Activated CD8-positive, alpha-beta memory T cell treated with anti-CD3 and anti-CD28 coated beads, Interleukin-2, amount 50 U/mL, for 4 hours (primary cell): Measurements from ENCODE around the gene ALOX5.
"Not testable (repeated sequence)": the region's sequence is repeated elsewhere in the genome, so short reads cannot be mapped to it uniquely, and the experiment has no call there.

Experiments
- DNase-seq: peaks from one replicate; pipeline ENCODE4 v3.0.0-alpha.2; 2020

Gene ALOX5

GRCh38 chr10:45407542-45407941 is 33.5 kb downstream of the ALOX5 start:
- DNase-seq, result no peak

DNA sequence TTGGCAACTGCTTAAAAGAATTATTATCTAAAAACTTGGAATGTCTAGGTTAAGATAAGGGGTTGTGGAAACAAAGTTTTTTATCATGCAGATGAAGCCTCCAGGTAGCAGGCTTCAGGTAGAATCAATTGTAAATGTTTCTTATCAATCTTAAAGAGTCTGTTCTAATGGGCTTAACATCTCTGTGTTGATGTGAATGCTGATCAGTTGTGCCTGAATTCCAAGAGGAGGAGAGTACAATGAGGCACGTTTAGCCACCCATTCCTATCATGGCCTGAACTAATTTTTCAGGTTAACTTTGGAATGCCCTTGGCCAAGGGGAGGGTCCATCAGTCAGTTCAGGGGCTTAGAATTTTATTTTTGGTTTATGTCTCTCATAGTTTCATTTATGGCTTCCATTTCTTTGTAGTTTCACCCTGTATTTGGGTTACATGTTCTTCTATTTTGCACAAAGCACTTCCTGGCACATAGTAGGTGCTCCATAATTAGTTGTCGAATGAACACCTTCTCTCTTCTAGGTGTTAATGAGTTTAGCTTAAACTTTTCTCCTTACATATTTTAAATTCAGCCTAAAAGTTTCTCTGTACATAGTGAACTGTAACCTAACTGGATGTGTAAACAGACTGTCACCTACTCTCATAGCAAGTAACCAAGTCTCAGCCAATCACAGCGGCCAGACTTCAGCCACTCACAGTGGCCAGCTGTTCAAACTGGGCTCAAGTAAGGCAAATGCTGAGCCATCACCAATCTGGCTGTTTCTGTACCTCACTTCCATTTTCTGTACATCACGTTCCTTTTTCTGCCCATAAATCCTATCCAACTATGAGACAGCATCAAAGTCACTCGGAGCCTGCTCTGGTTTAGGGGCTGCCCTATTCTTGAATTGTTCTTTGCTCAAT is 34.7 kb downstream of the ALOX5 start:
- DNase-seq, result no peak

- DNase-seq, result not testable (repeated sequence)
Observed at GRCh38 chr10:45409347-45409746, 35.3 kb downstream of the ALOX5 start.

DNA sequence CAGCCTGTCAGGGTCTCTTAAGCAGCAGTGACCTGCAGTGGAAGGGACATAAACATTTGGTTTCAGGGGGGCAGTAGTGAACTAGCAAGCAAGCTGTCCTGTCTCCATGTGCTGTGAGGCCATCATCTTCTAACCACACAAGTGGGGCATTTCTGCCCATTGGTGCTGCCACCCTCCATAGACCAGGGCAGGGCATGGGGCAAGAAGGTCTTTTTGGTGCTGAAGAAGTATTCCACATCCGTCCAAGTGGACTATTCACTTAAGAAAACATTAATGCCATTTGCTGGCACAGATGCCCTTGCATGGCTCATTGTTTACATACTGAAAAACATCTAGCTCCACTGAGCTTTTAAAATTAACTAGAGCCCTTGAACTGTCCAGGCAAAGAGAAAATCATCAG is 35.8 kb downstream of the ALOX5 start:
- DNase-seq, result no peak

GRCh38 chr10:45410489-45410806 is 36.4 kb downstream of the ALOX5 start:
- DNase-seq, result no peak

GRCh38 chr10:45410807-45411606 is 37.0 kb downstream of the ALOX5 start:
- no peak for DNase-seq

DNA sequence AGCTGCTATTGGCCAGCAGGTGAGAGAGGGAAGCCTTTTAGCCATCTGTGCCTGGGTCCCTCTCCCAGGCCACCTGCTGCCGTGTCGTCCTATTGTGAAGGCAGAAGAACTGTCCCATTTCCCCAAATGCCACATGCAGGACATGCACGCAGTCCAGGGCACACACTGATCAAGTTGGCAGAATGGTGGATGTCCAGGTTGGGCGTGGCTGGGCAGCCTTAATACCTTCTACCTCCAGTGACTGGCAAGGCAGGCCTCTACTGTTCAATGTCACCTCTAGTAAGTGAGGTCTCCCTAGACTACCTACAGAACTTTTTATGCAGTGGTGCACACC is 37.6 kb downstream of the ALOX5 start:
- DNase-seq, result no peak

GRCh38 chr10:45415062-45415461 is 41.0 kb downstream of the ALOX5 start:
- not testable (repeated sequence) for DNase-seq

DNA sequence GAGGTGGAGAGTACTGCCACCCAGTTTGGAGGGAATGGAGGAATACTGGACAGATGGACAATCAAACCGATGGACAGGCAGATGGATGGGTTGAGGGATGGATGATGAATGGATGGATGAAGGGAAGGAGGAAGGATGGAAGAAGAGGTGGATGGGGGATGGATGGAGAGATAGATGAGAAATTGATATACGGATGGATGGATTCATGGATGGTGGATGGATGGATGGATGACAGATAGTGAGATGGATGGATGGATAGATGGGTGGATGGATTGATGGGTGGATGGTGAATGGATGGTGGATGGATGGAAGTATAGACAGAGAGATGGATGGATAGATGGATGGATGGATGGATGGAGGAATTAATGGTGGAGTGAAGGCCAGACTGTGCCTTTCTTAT is 42.6 kb downstream of the ALOX5 start:
- DNase-seq, result no peak

GRCh38 chr10:45417746-45418145 is 43.7 kb downstream of the ALOX5 start:
- DNase-seq, result no peak

DNA sequence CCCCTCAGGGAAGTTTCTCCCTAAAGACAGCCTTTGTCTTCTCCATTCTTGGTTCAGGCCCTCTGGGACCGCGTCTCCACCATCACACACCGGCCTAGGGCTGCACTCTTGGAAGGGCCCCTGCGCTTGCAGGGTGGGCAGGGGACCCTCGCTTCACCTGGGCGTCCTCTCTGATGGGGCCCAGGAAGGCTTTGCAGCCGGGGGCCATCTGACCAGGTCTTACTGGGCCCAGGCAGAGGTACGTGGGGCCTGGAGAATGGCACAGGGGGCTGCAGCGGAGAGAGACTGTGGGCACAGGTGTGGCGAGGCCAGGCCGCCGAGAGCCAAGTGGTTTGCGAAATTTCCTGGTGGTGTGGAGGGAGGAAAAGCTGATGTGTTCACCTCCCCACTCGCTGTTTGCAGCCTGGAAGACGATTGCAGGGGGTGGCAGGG is 44.4 kb downstream of the ALOX5 start:
- DNase-seq, result no peak

DNA sequence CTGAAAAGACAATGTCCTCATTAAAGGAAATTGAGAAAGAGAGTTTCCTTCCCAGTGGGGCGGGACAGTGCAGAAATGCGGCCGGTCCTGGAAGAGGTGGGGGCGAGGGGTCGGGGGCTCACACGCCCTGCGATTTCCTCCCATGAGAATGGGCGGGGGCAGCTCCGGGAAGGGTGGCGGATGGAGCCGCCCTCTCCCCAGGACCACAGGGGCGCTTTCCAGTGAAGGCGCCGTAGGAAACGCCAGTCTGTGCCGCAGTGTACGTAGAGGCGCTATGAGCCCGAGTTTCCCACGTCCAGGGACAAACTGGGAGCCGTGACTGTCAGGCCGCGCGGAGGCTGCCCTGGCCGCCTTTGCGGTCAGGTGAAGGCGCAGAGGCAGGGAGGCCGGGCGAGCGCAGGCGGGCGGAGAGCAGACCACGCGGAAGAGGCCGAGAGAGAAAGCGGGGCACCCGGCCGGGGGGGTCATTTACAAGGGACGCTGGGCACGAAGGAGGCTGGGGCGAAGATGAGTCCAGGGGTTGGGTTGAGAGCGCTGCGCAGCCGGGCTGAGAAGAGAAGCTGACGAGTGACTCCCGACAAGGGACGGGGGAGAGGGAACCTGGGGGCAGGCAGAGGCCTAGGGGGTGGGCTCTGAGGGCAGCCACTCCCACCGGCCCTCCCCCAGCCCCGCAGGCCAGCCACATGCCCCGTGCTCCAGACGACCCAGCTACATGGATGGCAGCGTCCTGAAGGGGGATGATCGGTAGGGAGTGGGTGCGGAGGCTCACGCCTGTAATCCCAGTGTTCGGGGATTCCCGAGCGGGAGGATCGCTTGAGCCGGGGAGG is 45.0 kb downstream of the ALOX5 start:
- DNase-seq, result peak; percentile 59

- no peak for DNase-seq
Observed at GRCh38 chr10:45419676-45420025, 45.6 kb downstream of the ALOX5 start.

- peak; percentile 46 for DNase-seq
Observed at GRCh38 chr10:45420453-45421192, 46.6 kb downstream of the ALOX5 start.

DNA sequence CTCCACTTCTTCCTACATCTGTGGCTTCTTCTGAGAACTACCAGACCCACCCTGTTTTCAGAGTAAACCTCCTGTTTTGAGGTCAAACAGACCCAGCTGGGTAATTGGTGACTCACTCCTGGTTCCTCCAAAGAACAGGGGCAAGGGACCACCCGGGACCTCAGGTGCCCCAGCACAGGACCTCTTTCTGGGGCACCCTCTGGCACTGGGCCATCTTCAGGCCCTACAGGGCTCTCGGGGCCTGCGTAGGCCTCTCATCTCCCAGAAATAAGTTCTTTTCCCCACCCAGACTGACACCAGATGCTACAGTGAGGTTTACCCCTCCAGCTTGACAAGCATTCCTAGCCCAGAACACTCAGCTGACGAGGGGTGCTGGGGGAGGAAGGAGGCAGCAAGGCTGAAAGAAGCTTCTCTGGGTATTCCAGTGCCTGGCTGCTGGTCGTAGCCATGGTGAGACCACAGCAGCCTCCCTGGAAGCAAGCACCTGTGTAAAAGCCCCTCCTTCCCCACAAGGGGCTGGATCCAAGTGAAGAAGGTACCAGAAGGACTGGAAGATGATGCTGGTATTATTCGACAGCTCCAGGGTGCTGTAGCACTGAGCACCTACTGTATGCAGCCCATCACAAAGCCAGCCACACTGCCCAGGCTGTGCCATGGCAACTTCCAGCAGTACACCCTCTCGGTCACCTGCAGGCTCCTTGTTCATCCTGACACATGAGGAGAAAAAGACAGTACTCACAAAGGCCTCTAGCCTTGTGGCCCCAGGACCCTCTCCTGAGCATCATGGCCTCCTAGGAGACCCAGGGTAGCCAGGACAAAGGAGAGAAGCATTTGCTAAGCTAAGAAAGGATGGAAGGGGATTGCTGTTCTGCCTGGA is 47.4 kb downstream of the ALOX5 start:
- DNase-seq, result peak; percentile 40

DNA sequence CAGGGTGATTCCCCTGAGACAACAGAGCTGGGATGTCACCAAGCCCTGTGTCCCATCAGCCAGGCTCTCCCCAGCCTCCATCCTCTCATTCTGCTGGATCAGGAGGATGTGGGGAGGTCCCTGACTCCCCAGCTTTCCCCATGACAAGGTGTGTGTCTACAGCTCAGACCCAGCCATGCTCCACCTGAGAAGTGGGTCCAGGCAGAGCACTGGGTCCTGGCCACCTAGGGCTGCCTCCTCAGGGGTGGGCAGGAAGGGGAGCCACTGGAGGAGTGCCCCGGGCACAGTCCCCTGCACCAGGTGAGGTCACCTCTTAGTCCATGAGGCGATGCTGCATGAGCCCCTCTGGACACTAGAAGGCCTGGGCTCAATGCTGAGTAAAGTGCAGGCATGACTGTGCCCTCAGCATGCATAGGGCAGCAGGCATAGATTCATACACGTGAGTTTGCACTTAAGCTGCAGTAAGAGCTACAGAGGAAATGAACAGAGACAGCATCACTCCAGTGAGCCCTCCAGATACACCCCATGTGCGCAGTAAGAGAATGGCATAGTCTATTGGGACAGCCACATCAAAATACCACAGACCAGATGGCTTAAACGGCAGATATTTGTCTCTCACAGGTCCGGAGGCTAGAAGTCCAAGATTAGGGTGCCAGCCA is 48.3 kb downstream of the ALOX5 start:
- no peak for DNase-seq

DNA sequence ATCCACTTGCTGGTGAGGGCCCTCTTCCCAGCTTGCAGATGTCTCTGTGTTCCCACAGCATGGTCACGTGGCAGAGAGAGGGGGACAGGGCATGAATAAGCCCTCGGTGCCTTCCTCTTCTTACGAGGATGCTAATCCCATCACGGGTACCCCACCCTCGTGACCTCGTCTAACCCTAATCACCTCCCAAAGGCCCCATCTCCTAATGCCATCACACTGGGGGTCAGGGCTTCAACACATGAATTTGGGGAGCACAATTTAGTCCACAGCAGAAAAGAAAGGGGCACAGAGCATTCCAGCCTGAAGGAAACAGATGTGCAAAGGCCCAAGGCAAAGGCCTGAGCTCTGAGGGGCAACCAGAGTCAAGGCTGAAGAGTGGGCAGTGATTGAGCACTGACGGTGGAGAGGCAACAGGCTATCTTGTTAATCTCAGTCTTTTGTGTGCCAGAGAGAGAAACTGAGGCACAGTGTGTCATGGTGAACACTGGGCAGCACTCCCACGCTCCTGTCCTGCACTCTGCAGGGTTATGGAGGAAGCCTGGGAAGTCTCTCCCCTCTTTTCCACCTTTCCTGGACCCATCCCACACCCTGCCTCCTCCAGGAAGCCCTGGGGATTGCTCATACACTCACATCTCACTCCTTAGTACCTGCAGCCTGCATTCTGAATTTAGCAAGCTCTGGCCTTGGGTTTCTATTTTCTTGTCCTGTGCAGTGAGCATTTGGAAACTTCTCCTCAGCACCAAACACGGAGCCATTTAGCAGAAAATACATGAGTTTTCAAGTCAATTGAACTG is 49.0 kb downstream of the ALOX5 start:
- no peak for DNase-seq

- DNase-seq, result no peak
Observed at GRCh38 chr10:45423976-45424499, 50.0 kb downstream of the ALOX5 start.

DNA sequence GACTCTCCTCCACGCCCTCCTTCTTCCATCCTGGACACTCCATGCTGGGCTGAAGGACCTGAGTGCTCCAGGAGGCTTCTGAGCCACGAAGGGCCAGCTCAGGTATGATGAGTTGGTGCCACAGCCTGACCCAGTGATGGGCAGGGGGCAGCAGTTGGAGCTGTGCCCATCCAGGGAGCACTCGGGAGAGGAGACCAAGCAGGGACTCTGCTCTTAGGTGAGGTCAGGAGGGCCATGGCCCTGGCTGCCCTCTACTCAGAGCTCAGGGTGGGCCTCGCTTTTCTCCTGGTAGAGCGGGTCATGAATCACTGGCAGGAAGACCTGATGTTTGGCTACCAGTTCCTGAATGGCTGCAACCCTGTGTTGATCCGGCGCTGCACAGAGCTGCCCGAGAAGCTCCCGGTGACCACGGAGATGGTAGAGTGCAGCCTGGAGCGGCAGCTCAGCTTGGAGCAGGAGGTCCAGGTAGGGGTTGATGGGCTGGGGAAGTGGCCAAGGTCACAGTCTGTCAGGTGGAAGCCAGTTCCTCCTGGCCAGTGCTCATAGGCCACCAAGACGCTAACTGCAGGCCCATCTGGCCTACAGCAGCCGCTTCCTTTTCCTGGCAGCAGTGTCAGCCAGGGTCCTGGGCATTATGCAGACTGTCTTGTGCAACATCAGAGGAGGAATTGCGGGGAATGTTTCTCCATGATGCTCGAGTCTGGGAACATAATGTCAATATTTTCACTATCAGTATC is 50.8 kb downstream of the ALOX5 start:
- DNase-seq, result no peak
